Fibroblast of lung (primary cell): Measurements from ENCODE around the gene RINL. TPM values are rescaled to one million over a fixed set of nuclear protein-coding genes. Genes with fewer than 3 reads are reported as not detected.
A peak's percentile ranks its signal among the peaks of the same experiment; 100 is the strongest.

Experiments used
- DNase-seq, 2 donors: peaks; one replicate each; pipeline versions ENCODE4 v3.0.0 to v3.0.0-alpha.2; 2010; ENCODE audit warnings: low read depth in 2 of 2
- H2AFZ ChIP-seq: 2 replicates; pipeline ENCODE4 v1.5.1; 2012; ENCODE audit warnings: low read length, control low read depth, inconsistent platforms
- H3K27ac ChIP-seq: 2 replicates; pipeline ENCODE4 v1.5.1; 2011; ENCODE audit warnings: low read length, control low read depth; ENCODE audit not compliant: insufficient read depth
- H3K27me3 ChIP-seq: 2 replicates; pipeline ENCODE4 v1.5.1; 2011; ENCODE audit warnings: mild to moderate bottlenecking, low read length; ENCODE audit not compliant: control insufficient read depth, insufficient read depth
- H3K36me3 ChIP-seq: 2 replicates; pipeline ENCODE4 v1.5.1; 2011; ENCODE audit warnings: low read length; ENCODE audit not compliant: control insufficient read depth, insufficient read depth
- H3K4me1 ChIP-seq: 2 replicates; pipeline ENCODE4 v1.5.1; 2011; ENCODE audit warnings: low read length; ENCODE audit not compliant: control insufficient read depth, insufficient read depth; ENCODE audit errors: extremely low read depth
- H3K4me2 ChIP-seq: 2 replicates; pipeline ENCODE4 v1.5.1; 2011; ENCODE audit warnings: low read length, control low read depth; ENCODE audit not compliant: insufficient read depth; ENCODE audit errors: extremely low read depth
- H3K4me3 ChIP-seq, 4 experiments: fragments of 200-600 bp in 1 of 4; sonication (generic) in 1 of 4; replicated peaks in 1 of 4; 2 replicates each; pipeline ENCODE4 v1.5.1; 2011 to 2016; ENCODE audit warnings: low read length in 4 of 4, low read depth in 3 of 4, mild to moderate bottlenecking in 3 of 4, control low read depth in 2 of 4, inconsistent platforms in 1 of 4, mixed read lengths in 1 of 4; ENCODE audit not compliant: insufficient read depth in 1 of 4; ENCODE audit errors: control extremely low read depth in 1 of 4
- H3K79me2 ChIP-seq: 2 replicates; pipeline ENCODE4 v1.5.1; 2012; ENCODE audit warnings: mild to moderate bottlenecking, low read length, inconsistent platforms; ENCODE audit not compliant: control insufficient read depth, insufficient read depth
- H3K9ac ChIP-seq: 2 replicates; pipeline ENCODE4 v1.5.1; 2011; ENCODE audit warnings: mild to moderate bottlenecking, low read length, control low read depth; ENCODE audit not compliant: insufficient read depth
- H3K9me3 ChIP-seq: 2 replicates; pipeline ENCODE4 v1.5.1; 2012; ENCODE audit warnings: low read depth, low read length; ENCODE audit not compliant: control insufficient read depth, insufficient read depth
- H4K20me1 ChIP-seq: 2 replicates; pipeline ENCODE4 v1.5.1; 2011; ENCODE audit warnings: low read length; ENCODE audit not compliant: control insufficient read depth, insufficient read depth; ENCODE audit errors: extremely low read depth
- EZH2 ChIP-seq: IDR thresholded peaks from 2 replicates; pipeline ENCODE4 v1.5.1; 2012; ENCODE audit warnings: low read length, control low read depth, mild to moderate bottlenecking; ENCODE audit errors: missing control alignments
- polyA plus RNA-seq, 2 donors: library from polyadenylated mRNA; depleted of rRNA in 1 of 2; stranded (reverse) in 1 of 2; unstranded in 1 of 2; fragments of >200 nt; gene quantifications; 2 replicates each; pipeline ENCODE4 v1.2.1, GENCODE V29; 2011 to 2012; ENCODE audit warnings: missing spikeins in 1 of 2
- total RNA-seq: library from RNA; depleted of rRNA; stranded (reverse); fragments of >200 nt; gene quantifications from 2 replicates; pipeline ENCODE4 v1.2.1, GENCODE V29; 2014
- TF ChIP-seq, protein P1 (sequence below), 2 donors: IDR thresholded peaks in 1 of 2; conservative IDR thresholded peaks in 1 of 2; 1 replicate in 1 of 2; 2 replicates in 1 of 2; pipeline ENCODE4 v1.5.1; 2011 to 2012; ENCODE audit warnings: low read length in 2 of 2, control low read depth in 1 of 2, inconsistent platforms in 1 of 2, low read depth in 1 of 2, mild to moderate bottlenecking in 1 of 2

RINL gene
- total and polyA plus RNA-seq, 2 donors (not counting 1 experiment from before 2014, with no cell fraction given) = 0.59 to 3.5 TPM

DNA sequence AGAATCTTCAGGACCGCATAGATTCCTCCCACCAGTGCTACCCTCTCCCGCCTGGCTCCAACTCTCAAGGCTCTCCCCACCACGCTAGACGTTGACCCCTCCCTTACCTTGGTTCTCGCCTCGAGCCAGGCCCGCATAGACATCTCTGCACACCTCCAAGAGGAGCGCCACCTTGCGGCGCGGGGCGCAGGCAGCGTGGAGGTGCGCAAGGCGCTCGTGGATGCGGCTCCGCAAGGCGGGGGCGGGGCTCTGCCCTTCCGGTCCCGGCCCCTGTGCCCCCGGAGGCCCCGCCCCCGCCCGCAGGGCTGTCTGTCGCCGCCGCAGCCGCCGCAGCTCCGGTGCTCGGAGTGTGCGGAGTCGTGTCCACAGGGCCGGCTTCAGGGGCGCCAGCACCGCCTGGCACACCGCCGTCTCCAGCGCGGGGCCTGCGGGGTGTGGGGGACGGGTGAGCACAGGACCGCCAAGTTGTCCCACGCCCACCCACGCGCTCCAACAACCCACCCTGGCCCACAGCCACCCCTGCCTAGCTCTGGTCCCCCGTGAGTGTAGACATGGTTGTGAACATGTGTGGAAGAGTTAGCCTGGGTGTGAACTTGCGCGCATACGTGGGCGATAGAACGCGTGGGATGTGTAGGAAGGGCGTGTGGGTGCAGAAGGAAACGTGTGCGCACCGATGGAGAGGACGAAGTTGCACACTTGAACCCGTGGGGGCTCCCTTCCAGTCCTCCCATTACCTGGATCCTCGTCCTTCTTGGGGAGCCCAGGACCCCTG, 8.1 kb downstream of the RINL start:
- peaks cover 2% of the 10 kb centered on the region for H3K4me1 ChIP-seq
- H3K4me3 ChIP-seq = peak overlapping the region; percentile 36 to 60 (median 52)
- no peaks in the 10 kb centered on the region for H3K9me3 ChIP-seq
- no peaks in the 10 kb centered on the region for H3K79me2 ChIP-seq
- peak overlapping the region; percentile 81 for H3K4me2 ChIP-seq
- H2AFZ ChIP-seq = peak overlapping the region; percentile 78
- TF ChIP-seq EZH2 = no peak
- TF ChIP-seq, protein P1, sequence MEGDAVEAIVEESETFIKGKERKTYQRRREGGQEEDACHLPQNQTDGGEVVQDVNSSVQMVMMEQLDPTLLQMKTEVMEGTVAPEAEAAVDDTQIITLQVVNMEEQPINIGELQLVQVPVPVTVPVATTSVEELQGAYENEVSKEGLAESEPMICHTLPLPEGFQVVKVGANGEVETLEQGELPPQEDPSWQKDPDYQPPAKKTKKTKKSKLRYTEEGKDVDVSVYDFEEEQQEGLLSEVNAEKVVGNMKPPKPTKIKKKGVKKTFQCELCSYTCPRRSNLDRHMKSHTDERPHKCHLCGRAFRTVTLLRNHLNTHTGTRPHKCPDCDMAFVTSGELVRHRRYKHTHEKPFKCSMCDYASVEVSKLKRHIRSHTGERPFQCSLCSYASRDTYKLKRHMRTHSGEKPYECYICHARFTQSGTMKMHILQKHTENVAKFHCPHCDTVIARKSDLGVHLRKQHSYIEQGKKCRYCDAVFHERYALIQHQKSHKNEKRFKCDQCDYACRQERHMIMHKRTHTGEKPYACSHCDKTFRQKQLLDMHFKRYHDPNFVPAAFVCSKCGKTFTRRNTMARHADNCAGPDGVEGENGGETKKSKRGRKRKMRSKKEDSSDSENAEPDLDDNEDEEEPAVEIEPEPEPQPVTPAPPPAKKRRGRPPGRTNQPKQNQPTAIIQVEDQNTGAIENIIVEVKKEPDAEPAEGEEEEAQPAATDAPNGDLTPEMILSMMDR (conservative IDR thresholded peaks at IDR 0.05 in 1 of 2, IDR thresholded peaks at IDR 0.05 in 1 of 2; ENCODE audit: low read depth in 1 of 2, low read length in 2 of 2) = peak; percentile 72 to 73
- H3K9ac ChIP-seq = no peak overlapping the region
- H3K27ac ChIP-seq = no peak overlapping the region
- DNase-seq = peak; percentile 44 to 46
- H3K27me3 ChIP-seq = no peaks in the 10 kb centered on the region
- H4K20me1 ChIP-seq = no peaks in the 10 kb centered on the region
- H3K36me3 ChIP-seq = no peaks in the 10 kb centered on the region

DNA sequence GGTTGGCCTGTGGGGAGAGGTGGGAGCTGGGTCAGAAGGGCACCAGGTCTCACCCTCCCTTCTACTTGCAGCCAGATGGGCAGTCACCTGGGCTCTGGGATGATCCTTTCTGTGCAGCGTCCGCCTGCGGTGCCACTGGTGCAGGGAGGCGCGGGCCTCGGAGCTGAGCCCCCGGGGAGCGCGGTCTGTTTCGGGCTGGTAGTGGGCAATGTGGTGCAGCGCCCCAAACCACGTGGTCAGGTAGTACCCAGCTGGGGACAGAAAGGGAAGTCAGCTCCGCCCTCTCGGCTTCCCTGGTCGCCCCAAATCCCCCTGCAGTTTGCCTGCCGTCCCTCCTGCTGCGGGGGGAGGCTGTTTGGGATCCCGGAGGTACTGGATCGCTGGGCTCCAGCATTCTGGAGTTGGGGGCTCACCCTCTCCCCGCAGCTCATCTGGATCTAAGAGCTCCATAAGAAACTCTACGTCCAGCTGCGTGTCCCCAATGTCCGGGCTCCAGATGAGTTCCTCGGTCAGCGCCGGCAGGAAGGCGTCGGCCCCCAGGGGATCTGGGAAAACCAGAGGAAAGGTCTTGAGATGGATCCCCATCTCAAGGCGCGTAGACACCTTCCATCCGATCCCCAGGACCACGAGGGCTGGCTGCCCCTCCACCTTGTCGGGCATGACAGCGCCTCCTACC, 8.8 kb downstream of the RINL start:
- peak overlapping the region; percentile 36 to 60 (median 52) for H3K4me3 ChIP-seq
- no peaks in the 10 kb centered on the region for H3K36me3 ChIP-seq
- H3K9me3 ChIP-seq = no peaks in the 10 kb centered on the region
- no peaks in the 10 kb centered on the region for H4K20me1 ChIP-seq
- peaks cover 2% of the 10 kb centered on the region for H3K4me1 ChIP-seq
- no peak for TF ChIP-seq EZH2
- TF ChIP-seq, protein P1 (conservative IDR thresholded peaks at IDR 0.05 in 1 of 2, IDR thresholded peaks at IDR 0.05 in 1 of 2; ENCODE audit: low read depth in 1 of 2, low read length in 2 of 2) = no peak
- no peak for DNase-seq
- H3K27ac ChIP-seq = no peak overlapping the region
- no peak overlapping the region for H3K9ac ChIP-seq
- no peaks in the 10 kb centered on the region for H3K27me3 ChIP-seq
- H3K79me2 ChIP-seq = no peaks in the 10 kb centered on the region
- peak overlapping the region; percentile 81 for H3K4me2 ChIP-seq
- H2AFZ ChIP-seq = peak overlapping the region; percentile 78

DNA sequence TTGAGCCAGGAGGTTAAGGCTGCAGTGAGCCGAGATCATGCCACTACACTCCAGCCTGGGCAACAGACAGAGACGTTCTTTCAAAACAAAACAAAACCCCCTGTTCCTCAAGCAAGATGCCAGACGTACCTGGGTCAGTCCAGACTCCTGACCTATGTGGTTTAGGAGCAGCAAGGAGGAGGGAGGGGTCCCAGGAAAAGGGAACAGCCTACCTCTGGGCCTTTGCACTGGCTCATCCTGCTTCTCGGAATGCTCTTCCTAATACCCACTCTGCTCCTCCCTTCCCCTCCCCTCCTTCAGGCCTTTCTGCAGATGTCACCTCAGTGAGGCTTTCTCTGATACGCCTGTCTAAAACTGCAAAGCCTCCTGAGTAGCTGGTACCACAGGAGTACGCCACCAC, 9.5 kb downstream of the RINL start:
- H3K4me2 ChIP-seq = no peak overlapping the region
- H4K20me1 ChIP-seq = no peaks in the 10 kb centered on the region
- H3K4me3 ChIP-seq = no peak overlapping the region
- no peak overlapping the region for H3K27ac ChIP-seq
- H3K36me3 ChIP-seq = no peaks in the 10 kb centered on the region
- TF ChIP-seq EZH2 = no peak
- TF ChIP-seq, protein P1 (conservative IDR thresholded peaks at IDR 0.05 in 1 of 2, IDR thresholded peaks at IDR 0.05 in 1 of 2; ENCODE audit: low read depth in 1 of 2, low read length in 2 of 2) = no peak
- no peak overlapping the region for H2AFZ ChIP-seq
- H3K27me3 ChIP-seq = no peaks in the 10 kb centered on the region
- DNase-seq = no peak
- no peaks in the 10 kb centered on the region for H3K9me3 ChIP-seq
- no peak overlapping the region for H3K9ac ChIP-seq
- no peaks in the 10 kb centered on the region for H3K79me2 ChIP-seq
- peaks cover 2% of the 10 kb centered on the region for H3K4me1 ChIP-seq
